Medulla oblongata (tissue), 1 donor: ENCODE results near the gene MAPKAPK2.
A peak's percentile ranks its signal among the peaks of the same experiment; 100 is the strongest.
"Not testable (repeated sequence)": the region's sequence is repeated elsewhere in the genome, so short reads cannot be mapped to it uniquely, and the experiment has no call there.

ENCODE experiments used
- DNase-seq: peaks from one replicate; pipeline ENCODE4 v3.0.0-alpha.2; 2015; ENCODE audit errors: extremely low spot score

The MAPKAPK2 gene

GRCh38 chr1:206742719-206743383 lies 58.1 kb downstream of the MAPKAPK2 start:
- no peak for DNase-seq

DNA sequence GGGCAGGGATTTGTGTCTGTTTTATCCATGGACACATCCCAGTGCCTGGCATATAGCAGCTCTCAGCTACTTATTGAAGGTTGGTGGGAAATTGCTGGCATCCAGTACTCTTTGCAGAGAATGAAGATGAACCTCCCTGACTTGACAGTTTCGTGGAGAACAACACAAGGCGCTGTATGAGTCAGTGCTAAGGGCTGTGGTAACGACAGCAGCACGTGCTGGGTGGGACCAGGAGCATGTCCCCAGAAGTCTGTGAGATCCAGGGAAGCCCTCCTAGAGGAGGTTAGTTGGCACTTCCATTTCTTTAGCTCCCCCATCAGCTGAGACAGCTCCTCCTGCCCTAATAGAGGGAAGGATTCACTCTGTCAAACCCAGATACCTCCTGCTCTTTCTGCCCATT lies 60.0 kb downstream of the MAPKAPK2 start:
- no peak for DNase-seq

DNA sequence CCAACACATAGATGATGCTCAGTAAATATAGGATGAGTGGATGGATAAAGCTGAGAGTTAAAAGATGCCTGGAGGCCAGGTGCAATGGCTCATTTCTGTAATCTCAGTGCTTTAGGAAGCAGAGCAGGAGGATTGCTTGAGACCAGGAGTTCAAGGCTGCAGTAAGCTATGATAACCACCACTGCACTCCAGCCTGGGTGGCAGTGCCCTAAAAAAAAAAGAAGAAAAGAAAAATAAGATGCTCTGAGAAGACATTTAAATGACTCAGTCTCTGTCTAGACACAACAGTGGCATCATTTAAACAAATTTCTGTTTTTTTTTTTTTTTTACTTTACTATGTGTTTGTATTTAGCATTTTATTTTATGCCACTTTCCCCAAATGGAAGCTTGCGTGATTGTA lies 60.6 kb downstream of the MAPKAPK2 start:
- no peak for DNase-seq

- DNase-seq = no peak
Measured at GRCh38 chr1:206748348-206749030, 63.8 kb downstream of the MAPKAPK2 start.

GRCh38 chr1:206751891-206752290 lies 67.2 kb downstream of the MAPKAPK2 start:
- no peak for DNase-seq

DNA sequence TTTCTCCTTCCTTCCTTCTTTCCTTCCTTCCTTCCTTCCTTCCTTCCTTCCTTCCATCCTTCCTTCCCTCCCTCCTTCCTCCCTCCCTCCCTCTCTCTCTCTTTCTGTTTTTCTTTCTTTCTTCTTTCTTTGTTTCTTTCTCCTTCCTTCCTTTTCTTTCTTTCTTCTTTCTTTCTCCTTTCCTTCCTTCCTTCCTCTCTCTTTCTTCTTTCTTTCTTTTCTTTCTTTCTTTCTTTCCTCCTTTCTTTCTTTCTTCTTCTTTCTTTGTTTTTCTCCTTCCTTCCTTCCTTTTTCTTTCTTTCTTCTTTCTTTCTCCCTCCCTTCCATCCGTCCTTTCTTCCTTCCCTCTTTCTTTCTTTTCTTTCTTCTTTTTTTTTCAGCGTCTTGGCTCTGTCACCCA lies 67.8 kb downstream of the MAPKAPK2 start:
- DNase-seq = no peak

- no peak for DNase-seq
Measured at GRCh38 chr1:206753141-206753540, 68.4 kb downstream of the MAPKAPK2 start.

DNA sequence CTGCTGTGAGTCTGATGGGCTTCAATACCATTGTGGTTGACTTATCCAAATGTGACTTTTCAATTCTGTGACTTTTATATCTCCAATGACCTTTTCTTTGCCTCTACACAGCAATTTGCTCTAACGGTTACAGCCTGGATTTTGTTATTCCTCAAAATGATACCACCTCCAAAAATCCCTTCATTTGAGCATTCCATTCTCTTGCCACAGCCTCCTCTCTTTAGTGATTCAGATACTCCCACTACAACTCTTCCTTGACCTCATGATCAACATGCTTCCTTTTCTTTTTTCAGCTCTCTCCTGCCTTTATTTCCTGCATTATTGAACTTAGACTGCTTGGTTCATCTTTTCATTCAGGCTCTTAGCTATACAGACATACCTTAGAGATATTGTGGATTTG lies 69.3 kb downstream of the MAPKAPK2 start:
- no peak for DNase-seq

DNA sequence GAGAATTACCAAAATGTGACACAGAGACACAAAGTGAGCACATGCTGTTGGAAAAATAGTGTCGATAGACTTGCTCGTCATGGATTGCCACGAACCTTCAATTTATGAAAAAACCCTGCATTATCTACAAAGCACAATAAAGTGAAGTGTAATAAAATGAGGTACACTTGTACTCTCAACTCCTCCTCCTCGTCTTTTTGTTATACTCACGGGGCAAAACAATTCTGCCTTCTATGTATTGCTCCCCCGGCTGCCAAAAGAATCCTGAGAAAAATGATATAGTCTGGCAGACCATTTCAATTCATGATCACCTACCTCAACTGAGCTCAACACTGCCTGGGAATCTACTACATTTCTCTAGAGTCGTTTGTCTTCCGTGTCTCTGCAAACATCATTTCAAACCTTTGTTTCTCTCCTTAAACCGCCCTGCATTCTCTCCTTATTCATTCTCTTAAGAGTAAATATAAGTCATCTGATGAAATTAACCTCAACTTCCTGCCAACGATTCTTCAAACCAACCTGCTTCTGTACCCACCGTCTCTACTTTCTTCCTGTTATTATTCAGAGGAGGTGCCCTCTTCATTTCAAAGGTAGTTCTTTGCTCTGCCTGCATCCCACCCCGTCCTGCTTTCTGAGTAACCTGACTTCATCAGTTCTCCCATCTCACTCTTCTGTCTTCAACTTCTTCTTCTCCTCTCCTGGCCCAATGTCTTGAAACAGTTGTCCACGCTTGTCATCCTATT lies 73.0 kb downstream of the MAPKAPK2 start:
- DNase-seq = no peak

DNA sequence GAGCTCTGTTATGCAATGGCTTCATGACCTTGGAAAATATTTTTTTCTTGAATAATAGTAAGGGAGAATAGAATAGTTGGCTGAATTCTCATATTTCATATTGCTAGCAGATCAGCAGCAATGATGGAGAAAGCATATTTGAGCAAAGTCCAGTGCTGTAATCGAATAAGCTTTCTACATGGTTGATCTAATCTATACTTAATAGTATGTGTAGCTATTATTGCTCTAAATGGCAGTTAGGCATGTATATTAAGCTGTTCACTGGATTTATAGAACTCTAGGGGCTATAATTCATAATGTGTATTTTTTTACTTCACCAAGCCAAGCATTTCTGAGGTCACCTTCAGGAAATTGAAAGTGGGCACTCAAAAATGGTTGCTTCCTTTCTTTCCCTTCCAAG lies 75.9 kb downstream of the MAPKAPK2 start:
- no peak for DNase-seq

- DNase-seq = no peak
Measured at GRCh38 chr1:206761159-206761768, 76.6 kb downstream of the MAPKAPK2 start.

- not testable (repeated sequence) for DNase-seq
Measured at GRCh38 chr1:206762741-206763364, 78.1 kb downstream of the MAPKAPK2 start.

DNA sequence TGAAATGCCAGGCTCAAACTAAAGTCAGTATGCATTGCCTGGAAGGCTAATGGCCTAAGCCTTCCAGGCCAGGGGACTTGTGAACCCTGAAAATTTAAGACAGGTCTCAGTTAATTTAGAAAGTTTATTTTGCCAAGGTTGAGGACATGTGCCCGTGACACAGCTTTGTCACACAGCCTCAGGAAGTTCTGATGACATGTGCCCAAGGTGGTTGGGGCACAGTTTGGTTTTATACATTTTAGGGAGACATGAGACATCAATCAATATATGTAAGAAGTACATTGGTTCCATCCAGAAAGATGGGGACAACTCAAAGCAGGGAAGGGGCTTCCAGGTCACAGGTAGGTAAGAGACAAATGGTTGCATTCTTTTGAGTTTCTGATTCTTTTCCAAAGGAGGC lies 81.1 kb downstream of the MAPKAPK2 start:
- DNase-seq = not testable (repeated sequence)

GRCh38 chr1:206766251-206766856 lies 81.6 kb downstream of the MAPKAPK2 start:
- peak; percentile 69 for DNase-seq

DNA sequence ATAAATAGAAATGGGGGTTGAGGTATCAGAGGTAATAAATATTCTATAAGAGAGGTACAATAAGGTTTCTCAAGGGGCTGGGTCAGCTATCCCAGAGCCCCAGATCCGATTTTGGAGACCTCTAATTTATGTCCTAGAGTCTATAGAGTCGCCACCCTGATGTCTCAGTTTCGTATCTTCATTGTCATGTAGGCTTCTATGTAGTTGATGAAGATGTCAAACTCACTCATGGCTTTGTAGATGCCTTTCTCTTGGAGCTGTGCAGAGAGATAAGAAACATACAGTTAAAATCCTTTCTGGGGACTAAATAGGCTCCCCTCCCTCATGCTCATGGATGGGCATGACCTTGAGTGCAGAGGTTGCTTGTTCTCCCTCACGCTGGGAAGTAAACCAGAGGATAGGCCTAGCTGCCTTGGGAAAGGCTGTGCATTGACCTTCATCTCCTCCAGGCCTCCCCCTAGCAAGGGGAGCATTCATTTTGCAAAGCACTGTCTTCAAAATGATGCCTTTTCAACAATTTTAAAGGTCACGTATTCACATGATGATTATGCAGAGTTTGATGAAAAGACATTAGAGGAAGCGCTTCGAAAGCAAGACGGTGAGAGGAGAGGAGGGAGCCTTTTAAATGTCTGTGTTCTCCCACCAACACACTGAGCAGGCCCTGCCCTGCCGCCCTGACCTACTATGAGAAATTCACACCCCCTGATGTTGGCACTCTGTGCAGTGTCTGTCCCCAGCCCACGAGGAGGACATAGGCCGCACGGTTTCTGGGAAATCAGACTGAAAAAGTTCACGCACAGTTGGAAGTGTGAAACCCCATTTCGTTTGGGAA lies 84.0 kb downstream of the MAPKAPK2 start:
- no peak for DNase-seq

DNA sequence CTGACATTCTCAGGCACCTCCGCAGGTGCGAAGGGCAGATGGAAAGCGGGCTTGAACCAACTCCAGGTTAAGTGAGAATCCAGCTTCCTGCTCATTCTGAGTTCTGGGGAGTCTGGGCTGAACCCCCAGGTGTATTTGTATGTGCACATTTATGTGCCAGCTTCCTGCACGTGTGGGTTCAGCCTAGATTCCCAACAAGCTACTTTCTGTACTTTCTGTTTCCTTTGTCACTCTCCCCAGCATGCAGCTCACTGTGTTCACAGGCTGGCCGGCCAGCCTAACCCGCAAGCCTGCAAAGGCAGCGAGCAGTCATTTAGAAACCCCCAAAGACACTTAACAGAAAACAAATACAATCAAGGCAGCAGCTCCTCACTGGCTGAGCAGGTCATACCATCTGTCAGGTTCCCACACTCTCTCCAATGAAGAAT lies 84.6 kb downstream of the MAPKAPK2 start:
- no peak for DNase-seq

DNA sequence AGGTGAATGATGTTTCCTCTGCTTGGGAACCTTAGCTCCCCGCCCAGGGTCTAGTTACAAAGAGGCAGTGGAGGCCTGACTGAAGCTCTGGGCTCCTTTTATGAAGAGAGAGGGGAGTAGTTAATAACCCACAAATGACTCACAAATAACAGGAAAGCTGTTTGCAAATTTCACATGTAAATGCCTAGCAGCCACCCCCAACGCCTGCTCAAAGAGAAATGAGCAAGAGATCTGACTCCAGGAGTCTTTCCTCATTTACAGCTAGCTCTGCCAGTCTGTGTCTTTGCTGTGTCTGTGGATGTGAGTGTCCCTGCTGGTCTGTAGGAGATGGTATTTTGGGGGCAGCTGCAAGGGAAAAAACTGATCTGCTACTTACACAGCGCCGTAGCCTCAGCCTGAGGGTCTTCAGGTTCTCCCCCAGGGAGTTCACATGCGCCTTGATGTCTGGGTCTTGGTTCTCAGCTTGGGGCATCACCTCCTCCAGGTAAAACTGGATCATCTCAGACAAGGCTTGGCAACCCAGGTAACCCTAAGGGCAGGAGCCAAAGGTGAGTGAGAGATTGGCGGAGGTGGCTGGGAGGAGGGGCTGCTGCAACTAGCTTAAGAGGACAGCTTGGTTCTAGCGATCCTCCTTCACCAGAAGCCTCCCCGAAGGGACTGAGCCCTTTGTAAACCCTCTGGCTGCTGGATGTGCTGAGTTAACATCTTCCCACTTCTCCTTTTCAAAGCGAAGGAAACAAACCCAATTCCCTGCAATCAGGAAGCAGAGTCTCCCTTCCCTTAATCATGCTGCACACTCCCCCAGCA lies 86.0 kb downstream of the MAPKAPK2 start, which contains the start of gene IL19:
Gene IL19, plus strand, starts transcription at position 243 of the 807 bp plus-strand sequence. CDS start 65,890 bp downstream, outside the sequence.
- peak; percentile 67 for DNase-seq

DNA sequence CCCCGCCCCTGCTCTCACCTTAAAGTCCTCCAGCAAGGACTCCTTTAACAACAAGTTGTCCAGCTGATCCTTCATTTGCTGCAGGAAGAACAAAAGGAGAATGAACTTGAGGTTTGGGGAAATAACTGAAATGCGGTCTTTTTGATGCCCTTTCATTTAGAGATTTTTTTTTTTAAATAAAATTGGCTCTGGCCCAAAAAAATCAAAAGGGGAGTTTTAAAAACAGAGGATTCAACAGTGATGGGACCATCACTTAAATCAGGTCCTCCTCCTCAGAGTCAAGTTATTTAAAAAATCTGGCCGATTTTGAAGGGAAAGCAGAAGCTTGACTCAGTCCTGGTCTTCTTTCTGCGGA lies 86.6 kb downstream of the MAPKAPK2 start:
- DNase-seq = no peak

DNA sequence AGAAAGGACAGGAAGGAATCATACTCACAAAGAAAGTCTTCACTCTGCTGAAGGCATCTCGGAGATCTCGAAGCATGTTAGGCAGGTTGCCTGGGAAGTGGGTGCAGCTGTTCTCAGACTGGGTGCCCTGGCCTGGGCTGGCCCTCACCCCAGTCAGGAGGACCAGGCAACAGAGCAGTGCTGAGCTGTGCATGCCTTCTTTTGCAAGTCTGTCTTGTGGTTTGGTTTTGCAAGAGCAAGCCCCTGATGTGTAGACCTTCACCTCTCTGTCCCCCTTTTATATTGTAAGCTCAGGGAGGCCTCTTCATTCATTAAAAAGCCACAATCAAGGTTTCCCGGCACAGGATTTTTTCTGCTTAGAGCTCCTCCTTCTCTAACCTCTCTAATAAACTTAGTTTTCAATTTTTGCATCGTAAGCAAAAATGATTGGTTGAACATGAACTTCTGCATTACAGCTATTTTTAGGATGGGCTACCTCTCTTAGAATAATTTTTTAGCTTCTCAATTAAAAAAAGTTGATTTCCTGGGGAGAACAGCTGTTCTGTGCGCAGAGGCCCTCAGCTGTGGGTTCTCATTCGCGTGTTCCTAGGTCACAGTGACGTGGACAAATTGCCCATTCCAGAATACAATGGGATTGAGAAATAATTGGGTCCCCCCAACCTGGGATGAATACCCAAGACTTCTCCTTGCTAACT lies 87.7 kb downstream of the MAPKAPK2 start, which contains the start of gene IL10:
Gene IL10, minus strand, starts transcription at position 252 of the 695 bp plus-strand sequence. Its CDS starts 59 bp downstream, at position 193.
- DNase-seq = peak; percentile 65
